Spleen (tissue), 11 donors: ENCODE results near the gene ABRACL. TPM values are rescaled to one million over a fixed set of nuclear protein-coding genes. Genes with fewer than 3 reads are reported as not detected.

Experiments used
- DNase-seq: peaks from one replicate; pipeline ENCODE4 v3.0.0-alpha.2; 2020
- H3K27ac ChIP-seq, 8 donors: fragments of 200-600 bp; sonication (generic) in 7 of 8; 1 replicate in 4 of 8; 2 replicates in 4 of 8; pipeline versions ENCODE4 v1.5.0 to v1.8.0; 2016 to 2021; ENCODE audit warnings: inconsistent platforms in 4 of 8, mild to moderate bottlenecking in 4 of 8, moderate library complexity in 1 of 8
- H3K27me3 ChIP-seq, 7 donors: fragments of 200-600 bp; sonication (generic) in 6 of 7; replicated peaks in 1 of 7; 1 replicate in 4 of 7; 2 replicates in 3 of 7; pipeline versions ENCODE4 v1.5.0 to v1.8.0; 2016 to 2021; ENCODE audit warnings: inconsistent platforms in 3 of 7, mild to moderate bottlenecking in 1 of 7
- H3K36me3 ChIP-seq, 6 donors: fragments of 200-600 bp; sonication (generic) in 5 of 6; 1 replicate in 4 of 6; 2 replicates in 2 of 6; pipeline versions ENCODE4 v1.5.0 to v1.8.0; 2016 to 2021; ENCODE audit warnings: inconsistent platforms in 2 of 6
- H3K4me1 ChIP-seq, 6 donors: fragments of 200-600 bp; sonication (generic) in 5 of 6; 1 replicate in 3 of 6; 2 replicates in 3 of 6; pipeline versions ENCODE4 v1.5.0 to v1.8.0; 2016 to 2021; ENCODE audit warnings: inconsistent platforms in 3 of 6
- H3K4me3 ChIP-seq, 8 donors: fragments of 200-600 bp; sonication (generic) in 7 of 8; 1 replicate in 4 of 8; 2 replicates in 4 of 8; pipeline versions ENCODE4 v1.5.0 to v1.8.0; 2016 to 2021; ENCODE audit warnings: inconsistent platforms in 4 of 8, mild to moderate bottlenecking in 4 of 8, moderate library complexity in 2 of 8
- H3K9me3 ChIP-seq, 8 donors: fragments of 200-600 bp; sonication (generic) in 7 of 8; 1 replicate in 4 of 8; 2 replicates in 4 of 8; pipeline versions ENCODE4 v1.5.0 to v1.8.0; 2016 to 2021; ENCODE audit warnings: inconsistent platforms in 4 of 8
- CTCF ChIP-seq, 11 experiments: fragments of 200-600 bp in 7 of 11; fragments of 450-650 bp in 4 of 11; sonication (generic) in 4 of 11; IDR thresholded peaks in 8 of 11; conservative IDR thresholded peaks in 3 of 11; 1 replicate in 7 of 11; 2 replicates in 4 of 11; pipeline versions ENCODE4 v1.4.0 to v1.8.0; 2016 to 2021; ENCODE audit warnings: antibody characterized with exemption in 11 of 11, inconsistent platforms in 4 of 11, mild to moderate bottlenecking in 1 of 11
- POLR2A ChIP-seq, 3 donors: fragments of 450-650 bp; IDR thresholded peaks; one replicate each; pipeline ENCODE4 v1.5.1; 2017; ENCODE audit warnings: antibody characterized with exemption in 3 of 3, mild to moderate bottlenecking in 1 of 3
- POLR2AphosphoS5 ChIP-seq, 3 donors: sonication (generic); formaldehyde crosslinking; IDR thresholded peaks; one replicate each; pipeline ENCODE4 v1.5.1; 2017; ENCODE audit warnings: antibody characterized with exemption in 3 of 3
- WGBS, 5 donors: extraction: QIAGEN DNeasy Blood & Tissue Kit in 3 of 5; methylation state at CpG; one replicate each; pipeline versions ENCODE4 v1.1.5 to v1.1.7; 2013 to 2018; 5-methylcytosine and 5-hydroxymethylcytosine counted together
- intact Hi-C: fragments of 100-400 bp; cut with DNase I; formaldehyde crosslinking; loops from one replicate; pipeline ENCODE4 v1.15.0; 2023; ENCODE audit warnings: low total_unique reads
- polyA plus RNA-seq, 3 donors: library from polyadenylated mRNA; stranded (reverse); fragments of 200-250 nt; gene quantifications; one replicate each; pipeline ENCODE4 v1.2.1, GENCODE V29; 2013
- total RNA-seq, 7 donors: library from RNA; depleted of rRNA in 3 of 7; stranded (reverse); fragments of >200 nt in 3 of 7; fragmentation: NEBNext Ultra II Directional in 4 of 7; extraction: Animal tissue kit (Norgen Biotek cat#: 25700) in 4 of 7; gene quantifications; one replicate each; pipeline versions ENCODE4 v1.1.0 to v1.2.1, GENCODE V29; 2016 to 2021
- donor health status: healthy with polysubstance abuse.
- donor health status: DM: no; HTN: no; CAD: no; lungs with moderate emphysema.
- donor health status: DM: no; HTN: no; CAD: no.
- donor health status: Bipolar disorder and iron deficiency.
- donor health status: healthy.
- donor health status: DM: no; HTN: no; CAD: no.
- donor health status: DM: yes; HTN: yes; CAD: no.

The ABRACL gene
- total and polyA plus RNA-seq, 10 donors: 56.5 to 183 (median 78.0) TPM

- H3K27me3 ChIP-seq: no peaks in the 10 kb centered on the region
- TF ChIP-seq POLR2A (IDR thresholded peaks at IDR 0.05) (no peak), CTCF (IDR thresholded peaks at IDR 0.05 in 8 of 11, conservative IDR thresholded peaks at IDR 0.05 in 3 of 11) (no peak), POLR2AphosphoS5 (IDR thresholded peaks at IDR 0.05) (no peak)
- no peak overlapping the region for H3K4me3 ChIP-seq
- no peak for DNase-seq
- 75 to 100% (median 88%) methylated on average over 2 of the region's 2 CpGs for WGBS, 5 donors
- H3K9me3 ChIP-seq: no peaks in the 10 kb centered on the region
- no peaks in the 10 kb centered on the region for H3K36me3 ChIP-seq
- no peaks in the 10 kb centered on the region for H3K4me1 ChIP-seq
- intact Hi-C loops: no loop called here
- H3K27ac ChIP-seq: no peak overlapping the region
These were observed 50.5 kb downstream of the ABRACL start for GRCh38 chr6:139079018-139079417.

- Histone ChIP-seq H3K27ac (no peak overlapping the region), H3K27me3 (no peaks in the 10 kb centered on the region), H3K4me1 (no peaks in the 10 kb centered on the region), H3K36me3 (no peaks in the 10 kb centered on the region), H3K4me3 (no peak overlapping the region), H3K9me3 (no peaks in the 10 kb centered on the region)
- no peak for DNase-seq
- TF ChIP-seq CTCF (IDR thresholded peaks at IDR 0.05 in 8 of 11, conservative IDR thresholded peaks at IDR 0.05 in 3 of 11): no peak
- TF ChIP-seq POLR2A (IDR thresholded peaks at IDR 0.05): no peak
- no peak for TF ChIP-seq POLR2AphosphoS5 (IDR thresholded peaks at IDR 0.05)
- 87 to 100% (median 92%) methylated on average over 1 of the region's 1 CpG for WGBS, 5 donors
- intact Hi-C loops: no loop called here
These were observed 51.8 kb downstream of the ABRACL start for GRCh38 chr6:139080255-139080920.

GRCh38 chr6:139081471-139081870, 52.9 kb downstream of the ABRACL start:
- H3K27ac ChIP-seq: no peak overlapping the region
- no peaks in the 10 kb centered on the region for H3K9me3 ChIP-seq
- H3K36me3 ChIP-seq: no peaks in the 10 kb centered on the region
- H3K27me3 ChIP-seq: no peaks in the 10 kb centered on the region
- no peak for DNase-seq
- intact Hi-C loops: no loop called here
- TF ChIP-seq CTCF (IDR thresholded peaks at IDR 0.05 in 8 of 11, conservative IDR thresholded peaks at IDR 0.05 in 3 of 11) (no peak), POLR2AphosphoS5 (IDR thresholded peaks at IDR 0.05) (no peak), POLR2A (IDR thresholded peaks at IDR 0.05) (no peak)
- H3K4me1 ChIP-seq: no peaks in the 10 kb centered on the region
- H3K4me3 ChIP-seq: no peak overlapping the region
- 89 to 95% (median 91%) methylated on average over 4 of the region's 4 CpGs for WGBS, 5 donors

- Histone ChIP-seq H3K9me3 (no peaks in the 10 kb centered on the region), H3K4me1 (no peaks in the 10 kb centered on the region), H3K36me3 (no peaks in the 10 kb centered on the region), H3K4me3 (no peak overlapping the region), H3K27ac (no peak overlapping the region), H3K27me3 (no peaks in the 10 kb centered on the region)
- WGBS, 5 donors: 88 to 95% (median 89%) methylated on average over 5 of the region's 5 CpGs
- DNase-seq: no peak
- intact Hi-C loops: no loop called here
- TF ChIP-seq POLR2AphosphoS5 (IDR thresholded peaks at IDR 0.05) (no peak), POLR2A (IDR thresholded peaks at IDR 0.05) (no peak), CTCF (IDR thresholded peaks at IDR 0.05 in 8 of 11, conservative IDR thresholded peaks at IDR 0.05 in 3 of 11) (no peak)
These were observed 53.8 kb downstream of the ABRACL start for GRCh38 chr6:139082370-139082769.
